Liver (tissue), 9 donors: ENCODE data around the gene SLX4IP. TPM values are rescaled to one million over a fixed set of nuclear protein-coding genes. Genes with fewer than 3 reads are reported as not detected.

Source experiments
- DNase-seq: peaks from one replicate; pipeline ENCODE4 v3.0.0-alpha.2; 2017; ENCODE audit warnings: low spot score
- H3K27ac ChIP-seq, 2 donors: one replicate each; pipeline ENCODE4 v1.7.0; 2013; ENCODE audit warnings: inconsistent platforms in 2 of 2, low read length in 2 of 2, control low read depth in 1 of 2, low read depth in 1 of 2, mild to moderate bottlenecking in 1 of 2
- H3K27me3 ChIP-seq, 4 donors: one replicate each; pipeline versions ENCODE4 v1.6.1 to v1.7.0; 2013; ENCODE audit warnings: low read length in 3 of 4, inconsistent platforms in 1 of 4, mild to moderate bottlenecking in 1 of 4, moderate library complexity in 1 of 4; ENCODE audit not compliant: control insufficient read depth in 4 of 4, insufficient read depth in 4 of 4
- H3K36me3 ChIP-seq, 4 donors: one replicate each; pipeline versions ENCODE4 v1.6.1 to v1.7.0; 2013; ENCODE audit warnings: low read length in 3 of 4, mild to moderate bottlenecking in 3 of 4, low read depth in 1 of 4, moderate library complexity in 1 of 4; ENCODE audit not compliant: control insufficient read depth in 4 of 4, insufficient read depth in 3 of 4
- H3K4me1 ChIP-seq, 4 donors: one replicate each; pipeline versions ENCODE4 v1.6.1 to v1.7.0; 2013; ENCODE audit warnings: low read length in 3 of 4, mild to moderate bottlenecking in 3 of 4, moderate library complexity in 1 of 4; ENCODE audit not compliant: control insufficient read depth in 4 of 4, insufficient read depth in 4 of 4
- H3K4me3 ChIP-seq, 3 donors: one replicate each; pipeline versions ENCODE4 v1.6.1 to v1.7.0; 2013; ENCODE audit warnings: low read length in 3 of 3, control low read depth in 1 of 3, low read depth in 1 of 3, mild to moderate bottlenecking in 1 of 3
- H3K9ac ChIP-seq, 2 donors: one replicate each; pipeline ENCODE4 v1.7.0; 2013; ENCODE audit warnings: low read length in 2 of 2, mild to moderate bottlenecking in 2 of 2, moderate library complexity in 2 of 2, control low read depth in 1 of 2, low read depth in 1 of 2
- H3K9me3 ChIP-seq, 4 donors: one replicate each; pipeline versions ENCODE4 v1.6.1 to v1.7.0; 2013; ENCODE audit warnings: low read length in 3 of 4; ENCODE audit not compliant: control insufficient read depth in 4 of 4
- ATF3 ChIP-seq: IDR thresholded peaks from 2 replicates; pipeline ENCODE4 v1.6.1; 2016; ENCODE audit warnings: antibody characterized with exemption
- CTCF ChIP-seq: fragments of 150-350 bp; IDR thresholded peaks from 2 replicates; pipeline ENCODE4 v1.5.1; 2017; ENCODE audit warnings: improper control_type of control experiment, low read depth, low read length; ENCODE audit not compliant: missing input control
- EGR1 ChIP-seq, 2 donors: IDR thresholded peaks; 2 replicates each; pipeline ENCODE4 v1.6.1; 2016 to 2018; ENCODE audit warnings: antibody characterized with exemption in 2 of 2, low read depth in 2 of 2
- FOXA1 ChIP-seq: IDR thresholded peaks from 2 replicates; pipeline ENCODE4 v1.6.1; 2016; ENCODE audit warnings: antibody characterized with exemption
- FOXA2 ChIP-seq: IDR thresholded peaks from 2 replicates; pipeline ENCODE4 v1.6.1; 2016; ENCODE audit warnings: antibody characterized with exemption
- GABPA ChIP-seq, 2 donors: IDR thresholded peaks in 1 of 2; conservative IDR thresholded peaks in 1 of 2; 2 replicates each; pipeline ENCODE4 v1.6.1; 2016; ENCODE audit warnings: antibody characterized with exemption in 2 of 2, mild to moderate bottlenecking in 1 of 2, moderate library complexity in 1 of 2
- HNF4A ChIP-seq, 2 donors: conservative IDR thresholded peaks; 2 replicates each; pipeline ENCODE4 v1.6.1; 2016; ENCODE audit warnings: antibody characterized with exemption in 2 of 2, mild to moderate bottlenecking in 2 of 2
- HNF4G ChIP-seq: IDR thresholded peaks from 2 replicates; pipeline ENCODE4 v1.6.1; 2016; ENCODE audit warnings: antibody characterized with exemption
- JUND ChIP-seq, 2 donors: IDR thresholded peaks; 2 replicates each; pipeline ENCODE4 v1.6.1; 2016; ENCODE audit warnings: antibody characterized with exemption in 2 of 2
- NR2F2 ChIP-seq: IDR thresholded peaks from 2 replicates; pipeline ENCODE4 v1.6.1; 2016; ENCODE audit warnings: antibody characterized with exemption
- RAD21 ChIP-seq, 2 donors: IDR thresholded peaks; 2 replicates each; pipeline ENCODE4 v1.6.1; 2016; ENCODE audit warnings: antibody characterized with exemption in 2 of 2, mild to moderate bottlenecking in 2 of 2
- REST ChIP-seq: IDR thresholded peaks from 2 replicates; pipeline ENCODE4 v1.6.1; 2016; ENCODE audit warnings: antibody characterized with exemption, mild to moderate bottlenecking
- RXRA ChIP-seq, 2 donors: IDR thresholded peaks; 2 replicates each; pipeline ENCODE4 v1.6.1; 2017 to 2018; ENCODE audit warnings: antibody characterized with exemption in 2 of 2, mild to moderate bottlenecking in 1 of 2
- SP1 ChIP-seq: IDR thresholded peaks from 2 replicates; pipeline ENCODE4 v1.6.1; 2018; ENCODE audit warnings: antibody characterized with exemption, mild to moderate bottlenecking
- TAF1 ChIP-seq: conservative IDR thresholded peaks from 2 replicates; pipeline ENCODE4 v1.6.1; 2016; ENCODE audit warnings: antibody characterized with exemption, mild to moderate bottlenecking
- YY1 ChIP-seq: IDR thresholded peaks from 2 replicates; pipeline ENCODE4 v1.6.1; 2016; ENCODE audit warnings: antibody characterized with exemption, mild to moderate bottlenecking
- WGBS: extraction: QIAGEN DNeasy Blood & Tissue Kit; methylation state at CpG from one replicate; pipeline ENCODE4 v1.1.7; 2013; 5-methylcytosine and 5-hydroxymethylcytosine counted together
- polyA plus RNA-seq, 2 donors: library from polyadenylated mRNA; stranded (reverse) in 1 of 2; unstranded in 1 of 2; fragments of 200-250 nt in 1 of 2; fragments of >200 nt in 1 of 2; fragmentation: Nextera tagmentation in 1 of 2; extraction: Ambion mirVana in 1 of 2; gene quantifications; one replicate each; pipeline versions ENCODE4 v1.2.1 to v1.2.3, GENCODE V29; 2013 to 2015
- total RNA-seq, 2 donors: library from RNA; depleted of rRNA; stranded (reverse); fragments of >200 nt; gene quantifications; one replicate each; pipeline ENCODE4 v1.2.3, GENCODE V29; 2014
- TF ChIP-seq, protein P1 (sequence below): IDR thresholded peaks from 2 replicates; pipeline ENCODE4 v1.6.1; 2016; ENCODE audit warnings: antibody characterized with exemption
- TF ChIP-seq, protein P2 (sequence below): IDR thresholded peaks from 2 replicates; pipeline ENCODE4 v1.6.1; 2016; ENCODE audit warnings: antibody characterized with exemption
- donor health status: healthy.
- donor health status: healthy.
- donor health status: healthy.
- donor health status: healthy.
- donor health status: healthy.

SLX4IP gene
- total and polyA plus RNA-seq, 4 donors = 1.1 to 3.4 (median 2.7) TPM

DNA sequence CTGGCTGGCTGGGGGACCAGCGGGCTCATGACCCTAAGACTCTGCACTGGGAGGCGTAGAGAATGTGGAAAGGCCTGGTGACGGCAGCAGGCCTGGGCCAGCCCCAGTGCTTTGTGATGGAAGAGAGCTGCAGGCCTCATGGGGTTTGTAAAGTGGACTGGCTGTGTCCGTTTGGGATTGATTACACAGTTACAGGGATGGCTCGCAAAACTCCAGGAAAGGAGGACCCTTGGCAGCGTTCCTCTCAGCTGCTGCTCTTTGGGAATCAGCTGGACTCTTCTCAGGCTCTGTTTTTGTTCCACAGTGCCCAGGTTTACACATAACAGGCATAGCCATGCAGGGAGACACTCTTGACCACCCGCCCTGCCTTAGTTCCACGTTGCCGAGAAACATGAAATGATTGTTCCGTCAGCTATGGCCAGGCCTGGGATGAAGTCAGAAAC, 89.0 kb downstream of the SLX4IP start (continued):
- TF ChIP-seq, protein P1, sequence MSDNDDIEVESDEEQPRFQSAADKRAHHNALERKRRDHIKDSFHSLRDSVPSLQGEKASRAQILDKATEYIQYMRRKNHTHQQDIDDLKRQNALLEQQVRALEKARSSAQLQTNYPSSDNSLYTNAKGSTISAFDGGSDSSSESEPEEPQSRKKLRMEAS = no peak
- TF ChIP-seq REST = no peak
- no peak for TF ChIP-seq SP1

GRCh38 chr20:10524643-10525042, 89.5 kb downstream of the SLX4IP start:
- Histone ChIP-seq H3K27me3 (no peaks in the 10 kb centered on the region), H3K27ac (no peak overlapping the region), H3K9ac (no peak overlapping the region), H3K9me3 (no peaks in the 10 kb centered on the region), H3K36me3 (no peaks in the 10 kb centered on the region), H3K4me3 (no peak overlapping the region), H3K4me1 (no peaks in the 10 kb centered on the region)
- WGBS = 96% methylated on average over 4 of the region's 4 CpGs
- TF ChIP-seq, protein P2, sequence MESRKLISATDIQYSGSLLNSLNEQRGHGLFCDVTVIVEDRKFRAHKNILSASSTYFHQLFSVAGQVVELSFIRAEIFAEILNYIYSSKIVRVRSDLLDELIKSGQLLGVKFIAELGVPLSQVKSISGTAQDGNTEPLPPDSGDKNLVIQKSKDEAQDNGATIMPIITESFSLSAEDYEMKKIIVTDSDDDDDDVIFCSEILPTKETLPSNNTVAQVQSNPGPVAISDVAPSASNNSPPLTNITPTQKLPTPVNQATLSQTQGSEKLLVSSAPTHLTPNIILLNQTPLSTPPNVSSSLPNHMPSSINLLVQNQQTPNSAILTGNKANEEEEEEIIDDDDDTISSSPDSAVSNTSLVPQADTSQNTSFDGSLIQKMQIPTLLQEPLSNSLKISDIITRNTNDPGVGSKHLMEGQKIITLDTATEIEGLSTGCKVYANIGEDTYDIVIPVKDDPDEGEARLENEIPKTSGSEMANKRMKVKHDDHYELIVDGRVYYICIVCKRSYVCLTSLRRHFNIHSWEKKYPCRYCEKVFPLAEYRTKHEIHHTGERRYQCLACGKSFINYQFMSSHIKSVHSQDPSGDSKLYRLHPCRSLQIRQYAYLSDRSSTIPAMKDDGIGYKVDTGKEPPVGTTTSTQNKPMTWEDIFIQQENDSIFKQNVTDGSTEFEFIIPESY = no peak
- no peak for TF ChIP-seq FOXA2
- TF ChIP-seq RAD21 (IDR thresholded peaks at IDR 0.05) = no peak
- TF ChIP-seq HNF4A (conservative IDR thresholded peaks at IDR 0.05) = no peak
- no peak for TF ChIP-seq JUND (IDR thresholded peaks at IDR 0.05)
- TF ChIP-seq SP1 = no peak
- no peak for TF ChIP-seq TAF1
- no peak for TF ChIP-seq ATF3
- TF ChIP-seq REST = no peak
- no peak for TF ChIP-seq YY1
- no peak for TF ChIP-seq CTCF
- no peak for TF ChIP-seq NR2F2
- TF ChIP-seq, protein P1 = no peak
- no peak for TF ChIP-seq RXRA (IDR thresholded peaks at IDR 0.05)
- TF ChIP-seq GABPA (IDR thresholded peaks at IDR 0.05 in 1 of 2, conservative IDR thresholded peaks at IDR 0.05 in 1 of 2) = no peak
- TF ChIP-seq HNF4G = no peak
- TF ChIP-seq EGR1 (IDR thresholded peaks at IDR 0.05; ENCODE audit: low read depth in 2 of 2) = no peak
- TF ChIP-seq FOXA1 = no peak
- no peak for DNase-seq
